GM10266 (cell line): Measurements from ENCODE around the gene SCARF2.
"Not testable (repeated sequence)": the region's sequence is repeated elsewhere in the genome, so short reads cannot be mapped to it uniquely, and the experiment has no call there.

ENCODE experiments used
- DNase-seq: peaks from one replicate; pipeline ENCODE4 v3.0.0; 2012; ENCODE audit errors: extremely low spot score
- CTCF ChIP-seq: IDR thresholded peaks from 2 replicates; pipeline ENCODE4 v1.5.1; 2012; ENCODE audit warnings: mild to moderate bottlenecking, low read depth; ENCODE audit not compliant: control insufficient read depth, insufficient read depth; ENCODE audit errors: missing control alignments

The SCARF2 gene

DNA sequence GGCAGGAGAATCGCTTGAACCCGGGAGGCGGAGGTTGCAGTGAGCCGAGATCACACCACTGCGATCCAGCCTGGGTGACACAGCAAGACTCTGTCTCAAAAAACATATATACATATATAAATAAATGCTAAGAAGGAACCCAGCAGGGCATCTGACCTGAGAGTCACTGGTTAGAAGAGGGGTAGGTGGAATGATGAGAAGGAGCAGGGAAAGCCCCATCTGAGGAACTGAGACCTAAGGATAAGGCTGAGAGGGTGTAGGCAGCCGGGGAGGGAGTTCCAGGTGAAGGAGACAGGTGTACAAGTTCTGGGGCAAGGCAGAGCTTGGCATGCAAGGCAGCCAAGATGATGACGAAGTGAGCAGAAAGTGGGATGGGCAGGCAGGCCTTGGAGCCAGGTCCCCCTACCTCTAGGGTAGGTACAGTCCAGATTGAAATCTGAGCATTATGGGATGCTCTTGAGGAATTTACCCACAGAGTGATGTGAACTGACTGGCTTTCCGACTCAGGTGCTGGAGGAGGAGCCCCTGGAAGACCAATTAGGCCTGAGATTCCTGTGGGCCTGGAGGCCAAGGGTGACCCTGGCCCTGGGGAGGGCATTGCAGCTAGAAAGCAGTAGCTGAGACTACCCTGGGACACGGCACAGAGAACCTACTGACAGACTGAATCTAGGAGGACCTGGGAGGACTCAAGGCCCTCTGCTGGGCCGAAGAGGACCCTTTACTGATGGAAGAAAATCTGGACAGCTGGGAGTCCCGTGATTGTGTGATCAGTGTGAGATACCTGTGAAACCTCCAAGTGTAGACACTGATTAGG, 35.2 kb upstream of the SCARF2 start:
- DNase-seq = no peak
- TF ChIP-seq CTCF = no peak

GRCh38 chr22:20471126-20471833, 33.7 kb upstream of the SCARF2 start:
- DNase-seq = no peak
- TF ChIP-seq CTCF = no peak

- DNase-seq = not testable (repeated sequence)
Measured at GRCh38 chr22:20470525-20470924, 32.9 kb upstream of the SCARF2 start.

DNA sequence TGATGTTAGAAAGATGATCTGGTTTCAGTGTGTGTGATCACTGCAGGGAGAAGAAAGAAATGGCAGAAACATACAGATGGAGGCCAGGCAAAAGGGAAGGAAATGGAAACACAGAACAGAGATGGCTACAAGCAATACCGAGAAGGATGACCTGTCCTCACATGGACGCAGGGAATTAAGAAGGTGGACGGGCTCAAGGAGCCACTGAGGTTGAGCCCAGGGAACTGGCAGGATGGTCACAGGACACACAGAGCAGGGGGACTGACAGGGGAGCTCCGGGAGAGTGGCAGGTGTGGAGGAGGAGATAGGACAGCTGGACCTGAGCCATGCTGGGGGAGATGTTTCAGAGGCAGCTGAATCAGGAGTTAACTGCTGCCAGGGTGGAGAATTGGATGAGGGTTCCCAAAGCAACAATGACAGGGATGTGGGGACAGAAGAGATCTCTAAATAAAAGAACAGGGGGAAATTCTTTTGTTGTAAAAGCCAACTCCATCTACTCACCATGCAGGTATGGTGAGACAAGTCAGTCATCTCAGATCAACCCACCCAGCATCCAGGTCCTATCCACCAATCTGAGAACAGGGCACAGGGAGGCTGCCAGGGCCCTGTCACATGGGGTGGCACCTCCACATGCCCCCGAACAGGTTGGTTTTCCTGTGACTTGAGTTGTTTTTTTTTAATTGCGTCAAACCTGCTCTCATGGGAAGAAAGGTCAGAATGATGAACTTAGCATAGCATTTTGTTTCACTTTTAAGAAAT, 31.7 kb upstream of the SCARF2 start:
- no peak for TF ChIP-seq CTCF
- no peak for DNase-seq

DNA sequence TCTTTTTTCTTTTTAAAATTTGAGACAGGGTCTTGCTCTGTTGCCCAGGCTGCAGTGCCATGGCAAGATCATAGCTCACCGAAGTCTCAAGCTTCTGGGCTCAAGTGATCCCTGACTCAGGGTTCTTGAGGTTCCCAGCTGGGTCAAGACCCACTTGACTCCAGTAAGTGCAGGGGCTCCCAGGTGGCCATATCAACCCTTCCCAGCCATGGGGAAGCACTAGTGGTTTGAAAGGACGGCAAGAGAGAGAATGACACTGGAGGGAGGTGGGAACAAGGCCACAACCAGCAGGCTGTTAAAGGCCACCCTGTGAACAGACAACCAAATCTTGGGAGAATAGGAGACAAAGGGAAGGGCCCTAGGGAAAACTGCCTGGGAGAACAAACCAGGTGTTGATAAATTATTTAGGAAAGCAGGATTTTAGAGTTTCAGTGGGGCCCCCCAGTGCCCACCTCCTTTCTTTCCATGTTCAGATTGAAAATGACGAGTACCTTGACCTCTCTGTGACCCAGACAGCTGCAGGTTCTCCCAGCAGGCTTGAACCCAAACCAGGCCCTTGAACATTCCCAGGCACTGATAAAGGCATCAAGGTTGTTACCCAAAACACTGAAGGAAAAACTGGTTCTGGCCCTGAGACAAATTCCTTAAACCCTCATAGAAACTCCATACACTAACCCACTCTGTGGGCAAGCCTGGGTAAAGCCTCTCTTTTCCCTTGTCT, 29.2 kb upstream of the SCARF2 start:
- no peak for TF ChIP-seq CTCF
- no peak for DNase-seq

- TF ChIP-seq CTCF = no peak
- DNase-seq = no peak
Measured at GRCh38 chr22:20465759-20466077, 28.1 kb upstream of the SCARF2 start.
